GM12874 (cell line): ENCODE results near the gene WSCD2.

Source experiments
- CTCF ChIP-seq: IDR thresholded peaks from 2 replicates; pipeline ENCODE4 v1.5.1; 2011; ENCODE audit warnings: low read depth, mild to moderate bottlenecking, control low read depth, low read length, moderate library complexity; ENCODE audit not compliant: insufficient read depth

The WSCD2 gene

GRCh38 chr12:108273217-108273616, 144.1 kb downstream of the WSCD2 start:
- TF ChIP-seq CTCF: no peak

DNA sequence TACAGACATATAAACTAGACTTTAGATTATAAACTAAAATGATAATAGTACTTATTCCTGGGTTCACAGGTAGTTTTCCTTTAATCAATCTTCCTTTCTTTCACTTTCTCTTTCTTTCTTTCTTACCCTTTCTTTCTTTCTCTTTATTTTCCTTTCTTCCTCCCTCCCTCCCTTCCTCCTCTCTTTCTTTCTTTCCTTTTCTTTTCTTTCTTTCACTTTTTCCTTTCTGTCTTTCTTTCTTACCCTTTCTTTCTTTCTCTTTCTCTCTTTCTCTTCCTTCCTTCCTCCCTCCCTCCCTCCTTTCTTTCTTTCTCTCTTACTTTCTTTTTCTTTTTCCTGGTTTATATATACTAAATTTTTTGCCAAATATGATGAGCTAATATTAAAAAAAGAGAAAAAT, 148.5 kb downstream of the WSCD2 start:
- no peak for TF ChIP-seq CTCF

GRCh38 chr12:108282160-108282559, 153.1 kb downstream of the WSCD2 start:
- TF ChIP-seq CTCF: no peak

GRCh38 chr12:108282676-108283075, 153.6 kb downstream of the WSCD2 start:
- TF ChIP-seq CTCF: no peak

DNA sequence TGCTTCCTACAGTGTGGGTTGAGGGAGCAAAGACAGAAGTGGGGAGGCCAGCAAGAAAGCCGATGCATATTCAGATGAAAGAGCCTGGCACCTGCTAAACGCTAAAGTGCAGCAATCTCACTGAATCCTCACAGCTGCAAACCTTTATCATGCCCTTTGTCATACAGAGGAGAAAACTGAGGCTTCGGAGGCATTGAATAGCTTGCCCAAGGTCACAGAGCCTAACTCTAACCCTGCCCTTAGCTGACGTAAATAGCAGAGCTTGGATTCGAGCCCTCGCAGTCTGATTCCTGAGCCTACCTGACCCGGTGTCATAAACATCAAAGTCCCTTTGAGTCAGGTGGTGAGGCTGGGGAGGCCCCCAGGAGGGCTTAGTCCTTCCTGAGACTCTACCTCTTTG, 155.1 kb downstream of the WSCD2 start:
- no peak for TF ChIP-seq CTCF

- no peak for TF ChIP-seq CTCF
Observed at GRCh38 chr12:108285016-108285415, 155.9 kb downstream of the WSCD2 start.

GRCh38 chr12:108287227-108287626, 158.1 kb downstream of the WSCD2 start:
- no peak for TF ChIP-seq CTCF
